Panc1 (cell line): ENCODE data around the gene CEACAM5. TPM values are rescaled to one million over a fixed set of nuclear protein-coding genes. Genes with fewer than 3 reads are reported as not detected.

ENCODE experiments used
- ATAC-seq: fragments of 200-7000 bp; cut with Tn5 transposase; 2 replicates; pipeline ENCODE4 v1.9.1; 2020; ENCODE audit warnings: mild to moderate bottlenecking, moderate library complexity
- BruUV-seq: library from RNA; stranded (reverse); fragments of 400-500 nt; replicated peaks from 2 replicates; lab custom pipeline; 2021; lab: Mats Ljungman, UMichigan
- CTCF ChIA-PET: fragments of 300-600 bp; sonication (Branson Sonifier 250); formaldehyde crosslinking; loops from one replicate; lab custom pipeline; 2022; ENCODE audit warnings: antibody characterized with exemption; lab: Charles Lee
- POLR2A ChIA-PET: fragments of 300-600 bp; sonication (Branson Sonifier 250); formaldehyde crosslinking; loops from one replicate; lab custom pipeline; 2022; ENCODE audit warnings: antibody characterized with exemption; lab: Charles Lee
- DNase-seq: peaks from one replicate; pipeline ENCODE4 v3.0.0-alpha.2; 2010; ENCODE audit warnings: low read depth, low spot score
- H3K27ac ChIP-seq: 2 replicates; pipeline ENCODE4 v1.5.1; 2011; ENCODE audit warnings: mild to moderate bottlenecking, low read length, inconsistent platforms
- H3K27me3 ChIP-seq: fragments of 200-500 bp; sonication (Bioruptor generic); 2 replicates; pipeline ENCODE4 v1.6.0; 2014; ENCODE audit warnings: low read length, inconsistent platforms; ENCODE audit not compliant: control insufficient read depth, insufficient read depth
- H3K36me3 ChIP-seq: fragments of 200-500 bp; sonication (Bioruptor generic); 2 replicates; pipeline ENCODE4 v1.5.1; 2014; ENCODE audit warnings: inconsistent platforms, mild to moderate bottlenecking, low read length, moderate library complexity; ENCODE audit not compliant: control insufficient read depth, insufficient read depth
- H3K4me1 ChIP-seq: 2 replicates; pipeline ENCODE4 v1.5.1; 2011; ENCODE audit warnings: inconsistent platforms, mild to moderate bottlenecking, low read length, moderate library complexity; ENCODE audit not compliant: control insufficient read depth, insufficient read depth
- H3K4me3 ChIP-seq, 2 experiments: 2 replicates each; pipeline ENCODE4 v1.5.1; 2011 to 2012; ENCODE audit warnings: low read depth in 2 of 2, low read length in 2 of 2, mild to moderate bottlenecking in 2 of 2, inconsistent platforms in 1 of 2, moderate library complexity in 1 of 2
- H3K9me3 ChIP-seq: fragments of 200-500 bp; sonication (Bioruptor generic); 2 replicates; pipeline ENCODE4 v1.5.1; 2014; ENCODE audit warnings: low read depth, mild to moderate bottlenecking, inconsistent platforms, low read length, moderate library complexity; ENCODE audit not compliant: control insufficient read depth, insufficient read depth
- CTCF ChIP-seq: fragments of 450-650 bp; IDR thresholded peaks from 2 replicates; pipeline ENCODE4 v1.5.1; 2017; ENCODE audit warnings: mild to moderate bottlenecking
- POLR2AphosphoS5 ChIP-seq: IDR thresholded peaks from 2 replicates; pipeline ENCODE4 v1.6.1; 2012; ENCODE audit warnings: mild to moderate bottlenecking, low read depth, low read length, moderate library complexity
- REST ChIP-seq, 2 experiments: IDR thresholded peaks; 2 replicates each; pipeline ENCODE4 v1.6.1; 2011 to 2012; ENCODE audit warnings: low read depth in 2 of 2, control low read depth in 1 of 2, low read length in 1 of 2, mild to moderate bottlenecking in 1 of 2, moderate library complexity in 1 of 2; ENCODE audit not compliant: insufficient read depth in 1 of 2
- SIN3A ChIP-seq: IDR thresholded peaks from 2 replicates; pipeline ENCODE4 v1.6.1; 2012; ENCODE audit warnings: low read depth, mild to moderate bottlenecking, low read length, moderate library complexity, borderline replicate concordance; ENCODE audit not compliant: insufficient read depth
- TCF7L2 ChIP-seq: IDR thresholded peaks from 2 replicates; pipeline ENCODE4 v1.6.1; 2011; ENCODE audit warnings: mild to moderate bottlenecking, low read depth, low read length, inconsistent platforms
- in situ Hi-C: cut with HindIII; loops from 2 replicates; pipeline ENCODE4 v1.10.0; 2016; ENCODE audit warnings: low sequenced_read_pairs, low pct_unique_long_range_greater_than_20kb
- intact Hi-C: fragments of 100-400 bp; cut with micrococcal nuclease; formaldehyde crosslinking; loops from one replicate; pipeline ENCODE4 v1.10.0; 2022; ENCODE audit not compliant: unreplicated experiment
- total RNA-seq: library from RNA; stranded (reverse); gene quantifications from one replicate; pipeline ENCODE4 v1.2.1, GENCODE V29; 2021; ENCODE audit not compliant: unreplicated experiment

Gene CEACAM5
- total RNA-seq, 1 experiment from 2014 or later = 0.51 TPM

- BruUV-seq = no TSS peak
- DNase-seq (no peak), ATAC-seq (no peak)
- Histone ChIP-seq H3K27ac (no peak within 1 kb of the TSS), H3K9me3 (no peaks in the 10 kb centered on the region), H3K4me3 (no peak within 1 kb of the TSS), H3K27me3 (no peaks in the 10 kb centered on the region; the same call in 1 of the 2 replicates), H3K4me1 (no peaks in the 10 kb centered on the region), H3K36me3 (no peaks in the 10 kb centered on the region)
- intact Hi-C loops = no loop called here
- in situ Hi-C loops = no loop called here
- ChIA-PET POLR2A (no interaction called here), CTCF (interaction anchor here (0.6 kb wide), 1 partner anchor 30 kb away, joined by 4 read pairs; no protein-coding TSS in a partner anchor)
- TF ChIP-seq CTCF = no peak
- TF ChIP-seq POLR2AphosphoS5 = no peak
- TF ChIP-seq TCF7L2 = no peak
- TF ChIP-seq SIN3A = no peak
- TF ChIP-seq REST (IDR thresholded peaks at IDR 0.05; ENCODE audit: insufficient read depth in 1 of 2, low read depth in 2 of 2, low read length in 1 of 2) = no peak
These were observed 47.0 kb downstream of the CEACAM5 start, which contains the start of gene CEACAM6 for GRCh38 chr19:41755328-41755913. Gene CEACAM6 (plus strand): TSS chr19:41755530. CDS start chr19:41755639, 109 bp downstream.

GRCh38 chr19:41758846-41759245, 50.4 kb downstream of the CEACAM5 start:
- no peaks in the 10 kb centered on the region; the same call in 1 of the 2 replicates for H3K27me3 ChIP-seq
- ATAC-seq = no peak
- intact Hi-C loops = no loop called here
- H3K27ac ChIP-seq = no peak overlapping the region
- in situ Hi-C loops = no loop called here
- H3K9me3 ChIP-seq = no peaks in the 10 kb centered on the region
- no peak for DNase-seq
- no peaks in the 10 kb centered on the region for H3K36me3 ChIP-seq
- CTCF ChIA-PET = interaction anchor here (0.6 kb wide), 1 partner anchor 42 kb away, joined by 3 read pairs; no protein-coding TSS in a partner anchor
- H3K4me3 ChIP-seq = no peak overlapping the region
- TF ChIP-seq REST (IDR thresholded peaks at IDR 0.05; ENCODE audit: insufficient read depth in 1 of 2, low read depth in 2 of 2, low read length in 1 of 2) = no peak
- no peak for TF ChIP-seq POLR2AphosphoS5
- no peak for TF ChIP-seq TCF7L2
- no peak for TF ChIP-seq SIN3A
- no peak for TF ChIP-seq CTCF
- no peaks in the 10 kb centered on the region for H3K4me1 ChIP-seq
- BruUV-seq = no TSS peak
- POLR2A ChIA-PET = no interaction called here
